Left ventricle myocardium inferior (tissue), 1 donor: ENCODE measurements around the gene NFIA. TPM values are rescaled to one million over a fixed set of nuclear protein-coding genes. Genes with fewer than 3 reads are reported as not detected.
A peak's percentile ranks its signal among the peaks of the same experiment; 100 is the strongest.

Experiments used
- DNase-seq: peaks from one replicate; pipeline ENCODE4 v3.0.0-alpha.2; 2020
- H3K27ac ChIP-seq: fragments of 200-600 bp; replicated peaks from 2 replicates; pipeline ENCODE4 v1.8.0; 2021
- H3K27me3 ChIP-seq: fragments of 200-600 bp; 2 replicates; pipeline ENCODE4 v1.8.0; 2021; ENCODE audit warnings: low read depth
- H3K36me3 ChIP-seq: fragments of 200-600 bp; 2 replicates; pipeline ENCODE4 v1.8.0; 2021
- H3K4me1 ChIP-seq: fragments of 200-600 bp; 2 replicates; pipeline ENCODE4 v1.8.0; 2021
- H3K4me3 ChIP-seq: fragments of 200-600 bp; 2 replicates; pipeline ENCODE4 v1.8.0; 2021; ENCODE audit warnings: mild to moderate bottlenecking, moderate library complexity
- H3K9me3 ChIP-seq: fragments of 200-600 bp; replicated peaks from 2 replicates; pipeline ENCODE4 v1.8.0; 2021
- intact Hi-C: fragments of 100-400 bp; cut with micrococcal nuclease; formaldehyde crosslinking; loops from one replicate; pipeline ENCODE4 v1.11.0; 2022
- total RNA-seq: library from RNA; stranded (reverse); fragmentation: NEBNext Ultra II Directional; extraction: Animal tissue kit (Norgen Biotek cat#: 25700); gene quantifications from one replicate; pipeline ENCODE4 v1.2.1, GENCODE V29; 2021
- TF ChIP-seq, protein P1 (sequence below): fragments of 200-600 bp; IDR thresholded peaks from 2 replicates; pipeline ENCODE4 v1.8.0; 2021; ENCODE audit warnings: antibody characterized with exemption, mild to moderate bottlenecking, borderline replicate concordance
- donor health status: DM: no; HTN: yes; CAD: no; lungs with severe emphysema.

The NFIA gene
- total RNA-seq, 1 donor from 2014 or later: 90.2 TPM

DNA sequence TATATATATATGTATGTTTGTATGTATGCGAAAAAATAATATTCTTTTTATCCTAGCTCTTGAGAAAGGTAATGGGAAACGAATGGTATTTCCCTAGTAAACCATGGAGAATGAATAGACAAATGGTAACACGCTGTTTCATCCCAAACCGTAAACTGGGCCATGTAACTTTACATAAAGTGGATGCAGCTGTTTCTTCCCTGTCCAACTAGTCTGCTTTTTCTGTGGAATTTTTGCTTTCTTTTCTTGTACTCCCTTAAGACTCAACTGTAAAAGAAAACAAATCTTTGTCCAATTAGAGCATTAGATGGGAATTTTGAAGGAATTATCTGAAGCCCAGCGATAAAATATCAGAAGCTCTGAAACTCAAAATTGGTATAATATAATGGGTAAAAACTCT is 198.1 kb downstream of the NFIA start:
- no peak for DNase-seq
- H3K9me3 ChIP-seq: no peaks in the 10 kb centered on the region
- intact Hi-C loops: no loop called here
- H3K27ac ChIP-seq: peak overlapping the region; percentile 67
- TF ChIP-seq, protein P1, sequence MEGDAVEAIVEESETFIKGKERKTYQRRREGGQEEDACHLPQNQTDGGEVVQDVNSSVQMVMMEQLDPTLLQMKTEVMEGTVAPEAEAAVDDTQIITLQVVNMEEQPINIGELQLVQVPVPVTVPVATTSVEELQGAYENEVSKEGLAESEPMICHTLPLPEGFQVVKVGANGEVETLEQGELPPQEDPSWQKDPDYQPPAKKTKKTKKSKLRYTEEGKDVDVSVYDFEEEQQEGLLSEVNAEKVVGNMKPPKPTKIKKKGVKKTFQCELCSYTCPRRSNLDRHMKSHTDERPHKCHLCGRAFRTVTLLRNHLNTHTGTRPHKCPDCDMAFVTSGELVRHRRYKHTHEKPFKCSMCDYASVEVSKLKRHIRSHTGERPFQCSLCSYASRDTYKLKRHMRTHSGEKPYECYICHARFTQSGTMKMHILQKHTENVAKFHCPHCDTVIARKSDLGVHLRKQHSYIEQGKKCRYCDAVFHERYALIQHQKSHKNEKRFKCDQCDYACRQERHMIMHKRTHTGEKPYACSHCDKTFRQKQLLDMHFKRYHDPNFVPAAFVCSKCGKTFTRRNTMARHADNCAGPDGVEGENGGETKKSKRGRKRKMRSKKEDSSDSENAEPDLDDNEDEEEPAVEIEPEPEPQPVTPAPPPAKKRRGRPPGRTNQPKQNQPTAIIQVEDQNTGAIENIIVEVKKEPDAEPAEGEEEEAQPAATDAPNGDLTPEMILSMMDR: no peak
- H3K36me3 ChIP-seq: no peaks in the 10 kb centered on the region
- no peaks in the 10 kb centered on the region for H3K27me3 ChIP-seq
- H3K4me3 ChIP-seq: no peak overlapping the region
- peaks cover 72% of the 10 kb centered on the region for H3K4me1 ChIP-seq

DNA sequence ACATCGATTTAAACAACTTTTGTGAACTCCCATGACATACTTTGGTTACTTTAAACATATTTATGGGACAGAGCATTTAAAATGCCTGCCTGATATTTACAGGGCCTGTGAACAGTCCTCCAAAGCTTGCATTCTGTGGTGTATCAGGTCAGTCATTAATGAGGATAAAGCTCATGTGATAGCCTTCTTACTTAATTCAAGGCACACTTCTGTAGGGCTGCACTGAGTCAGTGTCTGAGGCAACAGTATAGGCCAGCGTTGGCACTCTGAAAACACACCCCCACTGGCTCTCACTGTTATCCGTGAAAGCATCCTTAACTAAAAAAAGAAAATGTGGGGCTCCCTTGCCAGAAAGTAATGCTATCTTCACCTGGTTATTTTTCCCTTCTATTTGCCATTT is 200.0 kb downstream of the NFIA start:
- no peak overlapping the region for H3K4me3 ChIP-seq
- no peaks in the 10 kb centered on the region for H3K9me3 ChIP-seq
- H3K4me1 ChIP-seq: peaks cover 72% of the 10 kb centered on the region
- H3K27me3 ChIP-seq: no peaks in the 10 kb centered on the region
- no peak overlapping the region for H3K27ac ChIP-seq
- no peak for DNase-seq
- TF ChIP-seq, protein P1: no peak
- H3K36me3 ChIP-seq: no peaks in the 10 kb centered on the region
- intact Hi-C loops: no loop called here

GRCh38 chr1:61284248-61284854 is 202.0 kb downstream of the NFIA start:
- Histone ChIP-seq H3K4me1 (peaks cover 61% of the 10 kb centered on the region), H3K4me3 (no peak overlapping the region), H3K36me3 (no peaks in the 10 kb centered on the region), H3K27ac (no peak overlapping the region), H3K9me3 (no peaks in the 10 kb centered on the region), H3K27me3 (no peaks in the 10 kb centered on the region)
- intact Hi-C loops: no loop called here
- TF ChIP-seq, protein P1: no peak
- no peak for DNase-seq

DNA sequence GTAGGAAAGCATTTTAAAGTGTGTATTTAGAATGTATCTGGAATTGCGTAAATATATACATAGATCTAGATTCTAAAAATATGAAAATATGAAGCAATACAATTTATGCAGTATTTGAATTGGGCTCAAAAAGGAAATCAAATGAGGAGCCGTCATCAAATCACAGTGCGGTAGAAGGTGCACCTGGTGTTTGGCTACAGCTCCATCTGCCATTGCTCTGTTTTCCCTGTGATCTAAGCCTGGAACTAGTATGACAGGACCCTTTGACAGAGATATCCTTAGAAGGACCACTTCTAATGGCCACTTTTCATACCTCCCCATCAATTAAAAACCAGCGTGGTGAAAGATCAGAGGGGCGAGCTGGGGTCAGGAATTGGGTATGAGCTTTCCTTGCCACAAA is 202.6 kb downstream of the NFIA start:
- Histone ChIP-seq H3K27me3 (no peaks in the 10 kb centered on the region), H3K9me3 (no peaks in the 10 kb centered on the region), H3K27ac (no peak overlapping the region), H3K36me3 (no peaks in the 10 kb centered on the region), H3K4me1 (peaks cover 61% of the 10 kb centered on the region), H3K4me3 (no peak overlapping the region)
- intact Hi-C loops: no loop called here
- DNase-seq: no peak
- TF ChIP-seq, protein P1: no peak

DNA sequence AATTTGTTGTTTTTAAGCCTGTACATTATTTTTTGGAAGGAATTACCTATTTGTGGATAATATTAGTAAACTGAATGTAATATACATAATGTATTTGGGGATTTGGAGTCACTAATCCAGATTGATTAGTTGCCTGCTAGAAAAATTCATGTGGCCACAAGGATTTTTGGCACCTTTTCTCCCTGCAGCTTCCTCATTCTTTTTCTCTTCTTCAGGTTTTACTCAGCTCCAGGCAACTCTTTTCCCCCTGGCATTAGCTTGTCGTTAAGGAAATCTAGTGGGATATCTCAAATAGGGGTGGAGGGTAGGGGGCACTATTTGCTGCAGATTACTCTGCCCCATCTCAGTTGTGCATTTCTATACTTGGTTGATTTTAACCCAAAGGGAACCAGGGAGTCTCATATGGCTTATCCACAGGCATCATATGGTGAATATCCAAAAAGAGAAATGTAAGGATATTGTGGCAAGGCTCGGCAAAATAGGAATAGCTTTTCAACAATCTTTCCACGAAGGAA is 203.1 kb downstream of the NFIA start:
- no peak for DNase-seq
- Histone ChIP-seq H3K27me3 (no peaks in the 10 kb centered on the region), H3K36me3 (no peaks in the 10 kb centered on the region), H3K9me3 (no peaks in the 10 kb centered on the region), H3K4me1 (peaks cover 64% of the 10 kb centered on the region), H3K27ac (no peak overlapping the region), H3K4me3 (no peak overlapping the region)
- TF ChIP-seq, protein P1: no peak
- intact Hi-C loops: no loop called here
